B cell (primary cell): Measurements from ENCODE around the gene NEMP1. TPM values are rescaled to one million over a fixed set of nuclear protein-coding genes. Genes with fewer than 3 reads are reported as not detected.

Experiments
- ATAC-seq: fragments of 200-7000 bp; cut with Tn5 transposase; one replicate; pipeline ENCODE4 v1.10.0; 2021; ENCODE audit warnings: low read depth, mild to moderate bottlenecking, moderate number of reproducible peaks, moderate library complexity
- CTCF ChIA-PET: fragments of 350-600 bp; sonication (Branson Sonifier 250); formaldehyde crosslinking; loops from one replicate; lab custom pipeline; 2021; ENCODE audit warnings: antibody characterized with exemption, inconsistent platforms; lab: Charles Lee
- POLR2A ChIA-PET: fragments of 350-600 bp; sonication (Branson Sonifier 250); formaldehyde crosslinking; loops from one replicate; lab custom pipeline; 2021; ENCODE audit warnings: antibody characterized with exemption; lab: Charles Lee
- DNase-seq: peaks from one replicate; pipeline ENCODE4 v3.0.0; 2013
- H2AFZ ChIP-seq: 2 replicates; pipeline ENCODE4 v1.6.1; 2012; ENCODE audit warnings: mild to moderate bottlenecking, low read depth, low read length; ENCODE audit not compliant: insufficient read depth, poor library complexity, severe bottlenecking
- H3K27ac ChIP-seq, 2 donors: 1 replicate in 1 of 2; 2 replicates in 1 of 2; pipeline ENCODE4 v1.5.1; 2012 to 2013; ENCODE audit warnings: low read length in 2 of 2, mild to moderate bottlenecking in 2 of 2, moderate library complexity in 1 of 2
- H3K27me3 ChIP-seq, 4 experiments: fragments of 200-600 bp in 1 of 4; sonication (generic) in 1 of 4; replicated peaks in 1 of 4; 1 replicate in 2 of 4; 2 replicates in 2 of 4; pipeline versions ENCODE4 v1.6.1 to v1.7.0; 2013 to 2016; ENCODE audit warnings: low read length in 3 of 4, mild to moderate bottlenecking in 2 of 4, mixed read lengths in 1 of 4, moderate library complexity in 1 of 4; ENCODE audit not compliant: insufficient read depth in 4 of 4, control insufficient read depth in 3 of 4; ENCODE audit errors: control extremely low read depth in 1 of 4
- H3K36me3 ChIP-seq, 2 experiments: replicated peaks in 1 of 2; 1 replicate in 1 of 2; 2 replicates in 1 of 2; pipeline versions ENCODE4 v1.6.1 to v1.7.1; 2013; ENCODE audit warnings: low read length in 1 of 2; ENCODE audit not compliant: insufficient read depth in 2 of 2, control insufficient read depth in 1 of 2; ENCODE audit errors: control extremely low read depth in 1 of 2, extremely low read depth in 1 of 2
- H3K4me1 ChIP-seq, 2 donors: fragments of 200-600 bp in 1 of 2; sonication (generic) in 1 of 2; 1 replicate in 1 of 2; 2 replicates in 1 of 2; pipeline versions ENCODE4 v1.5.1 to v1.6.1; 2013 to 2017; ENCODE audit warnings: low read length in 2 of 2; ENCODE audit not compliant: control insufficient read depth in 2 of 2, insufficient read depth in 2 of 2
- H3K4me2 ChIP-seq: replicated peaks from 2 replicates; pipeline ENCODE3; 2012; ENCODE audit warnings: mild to moderate bottlenecking, low read depth, low read length; ENCODE audit not compliant: poor library complexity, severe bottlenecking
- H3K4me3 ChIP-seq, 5 experiments: fragments of 200-600 bp in 1 of 5; sonication (generic) in 1 of 5; 1 replicate in 3 of 5; 2 replicates in 2 of 5; pipeline versions ENCODE4 v1.5.1 to v1.7.0; 2011 to 2016; ENCODE audit warnings: low read length in 4 of 5, mild to moderate bottlenecking in 4 of 5, low read depth in 2 of 5, control low read depth in 1 of 5, moderate library complexity in 1 of 5; ENCODE audit not compliant: insufficient read depth in 1 of 5; ENCODE audit errors: control extremely low read depth in 1 of 5, extremely low read depth in 1 of 5
- H3K79me2 ChIP-seq: fragments of 200-600 bp; sonication (generic); one replicate; pipeline ENCODE4 v1.6.0; 2016; ENCODE audit warnings: low read length; ENCODE audit not compliant: control insufficient read depth, insufficient read depth
- H3K9ac ChIP-seq: fragments of 200-600 bp; sonication (generic); 2 replicates; pipeline ENCODE4 v1.6.1; 2017; ENCODE audit warnings: mild to moderate bottlenecking, low read length, moderate library complexity
- H3K9me3 ChIP-seq, 3 donors: one replicate each; pipeline versions ENCODE4 v1.6.1 to v1.7.1; 2013; ENCODE audit warnings: low read length in 2 of 3; ENCODE audit not compliant: control insufficient read depth in 2 of 3, insufficient read depth in 1 of 3; ENCODE audit errors: control extremely low read depth in 1 of 3
- H4K20me1 ChIP-seq: 2 replicates; pipeline ENCODE4 v1.6.0; 2012; ENCODE audit warnings: mild to moderate bottlenecking, low read length; ENCODE audit not compliant: insufficient read depth, control insufficient read depth, poor library complexity, severe bottlenecking
- H3K27ac Mint-ChIP-seq: one replicate; pipeline ENCODE4 v1.8.0; 2021; ENCODE audit warnings: mixed read lengths
- H3K27me3 Mint-ChIP-seq: one replicate; pipeline ENCODE4 v1.8.0; 2021; ENCODE audit warnings: mixed read lengths
- H3K4me1 Mint-ChIP-seq: one replicate; pipeline ENCODE4 v1.8.0; 2021; ENCODE audit warnings: mixed read lengths
- H3K4me3 Mint-ChIP-seq: one replicate; pipeline ENCODE4 v1.8.0; 2021; ENCODE audit warnings: mixed read lengths
- H3K9me3 Mint-ChIP-seq: one replicate; pipeline ENCODE4 v1.8.0; 2022; ENCODE audit warnings: mixed read lengths; ENCODE audit not compliant: insufficient read depth
- CTCF ChIP-seq: fragments of 200-600 bp; IDR thresholded peaks from one replicate; pipeline ENCODE4 v1.8.0; 2022; ENCODE audit warnings: antibody characterized with exemption, mild to moderate bottlenecking
- EZH2 ChIP-seq: IDR thresholded peaks from 2 replicates; pipeline ENCODE4 v1.6.1; 2012; ENCODE audit warnings: borderline replicate concordance, low read depth, mild to moderate bottlenecking, moderate library complexity, low read length; ENCODE audit not compliant: insufficient read depth, poor library complexity, severe bottlenecking
- WGBS: methylation state at CpG from one replicate; pipeline ENCODE4 v1.1.5; 2013; ENCODE audit warnings: missing lambda C conversion rate; ENCODE audit not compliant: insufficient coverage; 5-methylcytosine and 5-hydroxymethylcytosine counted together
- intact Hi-C: fragments of 100-400 bp; cut with micrococcal nuclease; formaldehyde crosslinking; loops from one replicate; pipeline ENCODE4 v1.10.0; 2022
- polyA plus RNA-seq: library from polyadenylated mRNA; depleted of rRNA; stranded (reverse); fragments of >200 nt; gene quantifications from 2 replicates; pipeline ENCODE4 v1.2.3, GENCODE V29; 2012
- total RNA-seq, 2 donors: library from RNA; stranded (reverse); fragments of 120-200 nt in 1 of 2; gene quantifications; 1 replicate in 1 of 2; 2 replicates in 1 of 2; pipeline versions ENCODE4 v1.2.3 to v1.2.4, GENCODE V29; 2013 to 2022

NEMP1 gene
- total and polyA plus RNA-seq, 2 donors (not counting 1 experiment from before 2014, with no cell fraction given): 13.6 to 35.0 TPM

- ATAC-seq: no peak
- intact Hi-C loops: loop anchor here (1.0 to 10.0 kb wide), 7 partner anchors 7 to 668 kb away; partner anchors contain the start of genes BAZ2A, CDK4, DDIT3 and LRP1
- TF ChIP-seq CTCF (peak; percentile 57), EZH2 (no peak)
- Histone ChIP-seq H3K9me3 (no peaks in the 10 kb centered on the region), H3K4me1 (peaks cover 11 to 30% of the 10 kb centered on the region in 2 donors), H2AFZ (peak overlapping the region; percentile 61), H3K79me2 (peaks cover 16% of the 10 kb centered on the region), H4K20me1 (no peaks in the 10 kb centered on the region), H3K9ac (peak overlapping the region; percentile 96), H3K27ac (peak overlapping the region; percentile 98 to 99), H3K27me3 (no peaks in the 10 kb centered on the region), H3K4me2 (peak overlapping the region; percentile 90), H3K36me3 (peaks cover 0 to under 1% of the 10 kb centered on the region in 2 experiments), H3K4me3 (peak overlapping the region; percentile 76 to 100 (median 87))
- ChIA-PET CTCF (interaction anchor here (15.0 to 18.5 kb wide), 2 partner anchors 12 to 20 kb away, joined by 246 to 406 read pairs; partner anchors contain the start of genes NEMP1 and STAT6), POLR2A (interaction anchor here (0.6 to 4.8 kb wide), 5 partner anchors 13 to 491 kb away, joined by 3 to 139 read pairs (median 4); partner anchors contain the start of gene STAT6)
- WGBS: 0% methylated on average over 4 of the region's 14 CpGs
- DNase-seq: peak; percentile 76
- H3K4me3 Mint-ChIP-seq: peak overlapping the region; percentile 92
- peak overlapping the region; percentile 91 for H3K27ac Mint-ChIP-seq
- H3K9me3 Mint-ChIP-seq: no peaks in the 10 kb centered on the region
- peaks cover 41% of the 10 kb centered on the region for H3K4me1 Mint-ChIP-seq
- H3K27me3 Mint-ChIP-seq: no peaks in the 10 kb centered on the region
Observed at GRCh38 chr12:57086493-57087009, 8.0 kb upstream of the NEMP1 start.

GRCh38 chr12:57085999-57086492 is 7.5 kb upstream of the NEMP1 start:
- H3K9me3 ChIP-seq: no peaks in the 10 kb centered on the region
- peaks cover 11 to 30% of the 10 kb centered on the region in 2 donors for H3K4me1 ChIP-seq
- Mint-ChIP-seq H3K9me3 (no peaks in the 10 kb centered on the region), H3K27me3 (no peaks in the 10 kb centered on the region), H3K4me3 (peak overlapping the region; percentile 92), H3K4me1 (peaks cover 40% of the 10 kb centered on the region), H3K27ac (peak overlapping the region; percentile 91)
- peak overlapping the region; percentile 96 for H3K9ac ChIP-seq
- H3K36me3 ChIP-seq: no peaks in the 10 kb centered on the region
- WGBS: 18% methylated on average over 2 of the region's 12 CpGs
- peak; percentile 35 for DNase-seq
- H3K27ac ChIP-seq: peak overlapping the region; percentile 98 to 99
- CTCF ChIA-PET: interaction anchor here (15.0 to 18.5 kb wide), 3 partner anchors 12 to 25 kb away, joined by 246 to 420 read pairs (median 406); partner anchors contain the start of genes NEMP1 and STAT6
- intact Hi-C loops: loop anchor here (2.0 to 10.0 kb wide), 4 partner anchors 397 to 669 kb away; partner anchors contain the start of genes BAZ2A, CDK4, DDIT3 and MARCHF9
- H3K4me2 ChIP-seq: peak overlapping the region; percentile 90
- H4K20me1 ChIP-seq: no peaks in the 10 kb centered on the region
- ATAC-seq: no peak
- peaks cover 16% of the 10 kb centered on the region for H3K79me2 ChIP-seq
- H3K27me3 ChIP-seq: no peaks in the 10 kb centered on the region
- POLR2A ChIA-PET: interaction anchor here (1.1 to 4.8 kb wide), 2 partner anchors 17 to 24 kb away, joined by 4 to 139 read pairs; partner anchors contain the start of gene STAT6
- H2AFZ ChIP-seq: peak overlapping the region; percentile 61
- peak overlapping the region in 4 of 5 experiments; percentile 76 to 100 (median 82) for H3K4me3 ChIP-seq
- TF ChIP-seq CTCF (no peak), EZH2 (no peak)
